Effector CD4-positive, alpha-beta T cell (primary cell): ENCODE data around the gene NDUFS2.
A peak's percentile ranks its signal among the peaks of the same experiment; 100 is the strongest.

Experiments used
- DNase-seq: peaks from one replicate; pipeline ENCODE4 v3.0.0-alpha.2; 2020

Gene NDUFS2

DNA sequence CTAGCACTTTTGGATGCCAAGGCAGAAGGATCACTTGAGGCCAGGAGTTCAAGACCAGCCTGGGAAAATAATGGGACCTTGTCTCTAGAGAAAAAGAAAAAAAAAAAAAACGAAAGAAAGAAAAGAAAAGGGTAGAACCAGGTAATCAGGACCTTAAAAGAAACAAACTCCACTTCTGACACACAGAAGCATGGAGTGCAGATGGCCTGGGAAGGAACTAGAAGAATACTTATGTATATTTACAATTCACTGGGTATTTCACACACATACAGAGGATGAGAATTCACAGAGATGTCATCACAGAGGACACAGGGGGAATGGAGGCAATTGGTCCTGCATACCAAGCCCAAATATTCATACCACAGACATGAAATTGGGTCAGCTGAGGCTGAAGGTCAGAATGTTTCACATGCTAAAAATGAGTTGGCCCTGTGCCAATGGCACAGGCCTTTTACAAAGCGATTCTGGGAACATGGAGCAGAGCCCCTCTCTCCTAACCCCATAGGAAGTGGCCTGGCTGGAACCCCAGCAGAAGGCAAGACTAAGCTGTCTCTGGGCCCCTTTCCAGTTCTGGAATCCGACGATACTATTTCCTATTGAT is 29.3 kb upstream of the NDUFS2 start:
- DNase-seq = no peak

DNA sequence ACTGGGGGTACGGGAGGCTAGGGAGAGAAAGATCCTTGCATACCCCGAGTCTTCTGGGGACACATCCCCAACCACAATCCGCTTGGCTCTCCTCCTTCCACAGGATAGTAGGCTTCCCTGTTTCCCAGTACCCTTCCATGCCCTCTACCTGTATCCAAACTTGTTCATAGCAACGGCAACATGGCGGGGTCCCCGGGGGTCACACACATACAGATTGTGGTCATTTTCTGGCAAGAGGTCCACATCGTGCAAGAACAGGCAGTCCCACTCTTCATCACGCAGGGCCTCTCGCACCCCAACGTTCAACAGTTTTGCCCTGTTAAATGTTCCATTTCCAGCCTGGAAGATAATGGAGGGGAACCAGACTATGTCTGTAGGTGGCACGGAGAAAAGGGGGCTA is 28.5 kb upstream of the NDUFS2 start:
- DNase-seq = no peak

DNA sequence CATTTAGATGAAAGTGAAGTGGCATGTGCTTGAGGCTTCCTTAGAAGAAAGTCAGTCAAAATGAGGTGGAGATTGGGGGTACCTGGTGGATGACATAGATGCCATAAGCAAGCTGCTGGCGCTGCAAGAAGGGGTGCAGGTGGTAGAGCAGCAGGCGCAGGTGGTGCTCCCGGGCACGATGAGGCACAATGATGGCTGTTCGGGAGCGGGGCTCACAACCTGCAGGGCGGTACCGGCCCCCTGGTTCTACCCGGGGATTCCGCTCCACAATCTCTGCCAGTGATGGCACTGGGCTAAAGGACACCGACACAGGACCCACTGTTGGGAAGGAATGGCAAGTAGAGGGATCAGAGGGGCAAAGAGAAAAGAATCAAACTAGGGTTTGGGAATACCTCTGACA is 27.3 kb upstream of the NDUFS2 start:
- no peak for DNase-seq

DNA sequence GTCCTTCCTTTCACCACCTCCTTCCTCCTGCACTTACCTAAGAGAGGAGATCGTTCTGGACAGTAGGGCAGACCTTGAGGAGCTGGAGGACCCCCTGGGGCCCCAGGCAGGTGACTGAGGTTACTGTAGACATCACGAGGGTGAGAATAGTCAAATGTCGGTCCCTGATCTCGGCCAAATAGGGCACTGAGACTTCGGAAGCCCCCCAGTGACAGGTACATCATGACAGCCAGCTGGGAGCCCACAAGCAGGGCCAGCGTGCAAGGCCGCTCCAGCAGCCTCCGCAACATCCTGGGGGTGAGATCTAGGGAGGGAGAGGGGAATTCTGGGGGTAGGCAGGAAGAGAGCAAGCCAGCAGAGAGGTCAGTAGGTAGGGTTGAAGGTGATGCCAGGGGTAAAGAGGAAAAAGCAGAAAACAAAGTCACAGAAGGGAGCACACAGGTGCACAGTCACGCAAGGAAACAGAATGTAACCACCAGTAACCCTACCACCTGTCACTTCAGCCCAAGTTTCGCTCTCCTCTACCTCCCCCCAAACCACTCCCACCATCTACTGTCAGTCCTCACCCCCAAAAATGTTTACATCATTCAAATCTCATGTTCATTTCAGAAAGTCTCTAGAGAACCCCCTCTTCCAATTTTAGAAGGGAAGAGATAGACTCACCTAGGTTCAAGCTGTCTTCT is 26.3 kb upstream of the NDUFS2 start:
- no peak for DNase-seq

DNA sequence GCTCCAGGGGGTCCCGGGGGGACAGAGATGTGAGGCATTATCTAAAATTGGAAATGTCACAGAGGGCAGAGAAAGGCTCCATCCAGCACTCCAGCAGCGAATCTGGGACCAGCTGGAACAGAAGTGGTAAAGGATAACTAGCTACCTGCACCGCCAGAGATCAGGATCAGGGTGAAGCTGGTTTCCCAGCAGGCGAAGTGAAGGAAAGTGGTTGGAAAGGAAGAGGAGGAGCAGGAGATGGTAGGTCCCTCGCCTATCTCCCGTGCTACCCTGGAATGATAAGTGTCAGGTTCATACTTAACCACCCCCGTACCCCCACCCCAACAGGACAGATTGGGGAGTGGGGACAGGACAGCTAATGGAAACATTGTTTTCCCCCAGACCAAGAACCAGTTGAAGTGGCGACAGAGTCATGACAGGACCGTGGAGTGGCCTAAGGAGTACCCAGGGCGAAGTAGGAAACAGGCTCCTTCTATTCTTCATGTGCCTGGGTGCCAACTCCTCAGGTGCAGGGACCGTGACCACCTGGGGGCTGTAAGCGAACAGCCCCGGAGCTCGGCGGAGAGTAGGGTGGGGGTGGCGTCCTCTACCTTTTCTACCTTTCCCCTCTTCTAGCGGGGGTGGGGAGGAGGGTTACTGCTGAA is 25.6 kb upstream of the NDUFS2 start:
- no peak for DNase-seq

DNA sequence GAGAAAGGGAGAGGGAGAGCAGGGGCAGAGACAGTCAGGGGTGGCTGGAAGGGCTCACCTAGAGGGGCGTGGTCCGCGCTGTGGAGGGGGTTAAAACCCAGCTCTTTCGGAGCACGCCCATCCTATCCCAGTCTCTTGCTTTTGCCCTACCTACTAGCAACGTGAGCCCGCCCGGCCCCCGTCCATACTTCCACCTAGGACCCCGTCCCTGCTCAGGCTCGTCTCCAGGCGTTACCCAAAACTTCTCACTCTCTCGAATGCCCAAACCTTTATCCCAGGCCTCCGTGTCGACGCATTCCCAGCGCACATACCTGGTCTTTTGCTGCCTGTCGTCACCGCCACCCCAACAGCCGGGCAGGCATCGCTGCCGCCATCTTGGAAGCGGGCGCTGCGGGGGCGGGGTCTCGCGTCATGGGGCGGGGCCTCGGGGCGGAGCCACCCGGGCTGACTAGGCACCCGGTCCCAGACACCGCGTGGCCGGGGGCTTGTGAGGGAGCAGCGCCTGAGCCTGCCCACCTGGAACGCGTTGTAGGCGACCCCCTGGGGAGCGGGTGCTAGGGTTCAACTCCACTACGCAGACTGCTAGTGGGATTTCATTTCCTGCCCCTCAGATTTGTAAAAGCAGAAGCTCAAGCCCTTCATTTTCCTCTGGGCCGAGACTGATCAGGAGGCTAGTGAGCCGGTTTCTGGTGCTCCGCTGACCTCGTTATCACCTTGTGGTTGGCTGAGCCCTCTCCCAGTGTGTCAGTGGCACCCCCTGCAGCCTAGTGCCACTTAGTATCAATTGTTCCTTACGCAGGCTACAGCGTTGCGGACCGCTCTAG is 24.8 kb upstream of the NDUFS2 start, which contains the start of gene B4GALT3:
TSS of gene B4GALT3 (minus strand) at position 396 of the 824 bp plus-strand sequence. CDS start 1,447 bp downstream, outside the sequence.
- peak; percentile 88 for DNase-seq

DNA sequence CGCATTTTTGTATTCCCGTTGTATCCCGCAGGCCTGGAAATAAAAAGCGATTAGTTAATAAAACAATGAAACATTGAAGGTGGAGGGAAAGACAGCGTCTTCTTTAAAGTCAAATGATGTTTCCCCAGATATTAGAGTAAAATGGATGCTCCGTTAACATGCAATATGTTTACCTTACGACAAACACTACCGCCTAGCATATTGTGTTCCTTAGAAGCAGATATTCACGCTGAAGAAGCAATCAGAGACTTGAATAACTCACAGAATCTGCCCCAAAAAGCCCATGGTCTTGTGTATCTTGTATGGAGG is 24.3 kb upstream of the NDUFS2 start:
- DNase-seq = no peak

DNA sequence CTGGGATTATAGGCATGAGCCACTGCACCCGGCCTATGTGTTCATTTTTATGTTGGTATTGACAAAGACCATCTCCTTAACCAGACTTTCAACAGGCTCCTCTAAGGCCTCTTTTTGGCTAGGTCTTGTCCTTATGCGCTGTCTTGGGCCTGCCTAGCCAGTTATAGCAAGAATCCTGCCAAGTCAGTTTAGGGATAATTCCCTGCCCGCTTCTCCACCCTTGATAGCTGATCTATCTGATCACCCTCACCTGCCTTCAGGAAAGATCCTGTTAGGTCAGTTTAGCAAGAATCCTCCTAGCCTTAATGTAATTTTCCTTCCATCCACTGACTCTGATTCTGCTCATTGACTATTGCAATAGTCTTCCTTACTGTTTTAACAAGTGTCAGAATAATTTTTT is 22.5 kb upstream of the NDUFS2 start:
- DNase-seq = no peak

DNA sequence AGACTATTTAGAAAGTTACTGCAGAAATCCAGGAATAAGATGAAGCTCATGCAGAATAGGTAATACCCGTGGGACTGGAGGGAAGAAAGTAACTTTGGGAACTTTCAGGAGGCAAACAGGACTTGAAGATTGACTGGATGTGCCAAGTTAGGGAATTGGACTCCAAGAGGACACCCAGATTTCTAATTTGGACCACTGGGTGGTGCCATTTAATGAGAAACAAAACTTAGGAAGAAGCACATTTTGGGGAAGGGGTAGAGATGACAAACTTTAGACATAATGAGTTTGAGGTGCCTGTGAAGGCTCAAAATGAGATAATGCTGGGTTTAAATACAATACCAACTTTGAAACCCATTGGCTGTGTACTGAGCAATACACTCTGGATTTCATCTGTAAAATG is 21.5 kb upstream of the NDUFS2 start:
- DNase-seq = no peak

DNA sequence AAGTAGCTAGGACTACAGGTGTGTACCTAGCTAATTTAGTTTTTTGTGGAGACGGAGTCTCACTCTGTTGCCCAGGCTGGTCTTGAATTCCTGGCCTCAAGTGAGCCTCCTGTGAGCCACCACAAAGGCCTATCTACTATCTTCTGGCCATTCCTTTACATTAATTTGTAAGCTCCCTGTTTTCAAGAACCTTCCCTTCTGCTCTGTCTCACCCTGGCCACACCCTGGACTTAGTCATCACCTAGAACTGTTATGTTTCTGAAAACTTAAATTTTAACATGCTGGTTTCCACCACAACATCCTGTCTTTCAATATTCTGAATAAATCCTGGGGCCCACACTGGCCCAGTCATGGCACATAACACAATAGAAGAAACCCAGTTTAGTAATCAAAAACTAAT is 20.0 kb upstream of the NDUFS2 start:
- DNase-seq = peak; percentile 41

DNA sequence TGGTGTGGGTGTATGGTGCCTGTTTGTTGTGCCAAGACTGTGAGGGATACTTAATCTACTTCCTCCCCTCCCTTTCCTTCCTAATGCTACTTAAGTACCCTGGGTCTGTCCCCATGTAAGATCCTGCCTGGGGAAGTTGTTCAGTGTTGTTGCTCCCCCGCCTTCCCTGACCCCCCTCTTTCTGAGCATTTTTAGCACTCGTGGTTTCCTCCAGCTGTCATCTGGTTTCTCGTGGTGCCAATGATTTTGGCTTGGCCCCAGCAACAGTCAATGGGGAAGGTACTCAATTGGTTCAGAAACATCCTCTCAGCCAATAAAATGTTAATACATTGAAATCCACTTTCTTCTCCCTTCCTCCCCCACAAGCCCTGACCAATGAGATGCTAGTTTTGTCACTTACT is 16.9 kb upstream of the NDUFS2 start:
- peak; percentile 69 for DNase-seq

DNA sequence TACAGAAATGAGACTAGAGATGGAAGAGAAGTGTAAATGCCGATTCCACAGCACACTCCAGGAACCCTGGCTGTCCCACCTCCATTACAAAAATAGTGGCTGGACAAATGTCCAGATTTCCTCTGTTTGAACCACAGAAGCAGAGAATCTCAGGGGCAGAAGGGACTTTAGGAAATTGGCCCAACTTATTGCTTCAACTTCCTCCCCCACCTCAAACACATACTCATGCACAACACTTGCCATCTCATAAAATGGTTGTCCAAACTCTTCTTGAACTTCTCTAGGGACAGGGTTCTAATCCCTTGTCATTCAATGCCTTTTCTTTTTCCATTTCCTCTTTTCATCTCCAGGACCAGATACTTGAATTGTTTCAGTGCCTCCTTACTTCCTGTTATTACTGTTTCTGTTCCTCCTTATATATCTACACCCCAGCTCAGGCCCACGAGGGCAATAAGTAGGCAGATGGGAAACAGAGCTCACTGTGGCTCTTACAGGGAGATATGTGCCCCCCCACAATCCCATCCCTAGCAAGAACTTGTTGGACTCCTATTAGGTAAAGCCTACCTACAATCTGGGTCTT is 16.3 kb upstream of the NDUFS2 start:
- no peak for DNase-seq

DNA sequence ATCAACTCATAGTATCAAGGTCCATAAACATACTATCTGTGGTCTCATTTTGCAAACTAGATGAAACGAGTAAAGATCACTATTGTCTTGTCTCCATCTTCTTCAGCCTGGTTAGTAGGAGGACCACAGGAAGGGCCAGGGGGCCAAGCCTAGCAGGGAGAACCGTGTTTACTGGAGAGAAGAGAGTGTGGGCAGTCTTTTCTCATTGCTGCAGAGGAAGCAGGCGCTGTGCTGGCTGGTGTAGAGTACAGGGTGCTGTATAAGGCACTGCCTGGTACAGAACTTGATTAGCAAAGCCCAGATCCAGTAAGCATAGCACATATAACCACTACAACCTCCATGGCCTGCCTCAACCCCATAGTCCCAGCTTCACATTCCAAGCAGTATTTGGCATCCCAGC is 14.9 kb upstream of the NDUFS2 start:
- DNase-seq = no peak

DNA sequence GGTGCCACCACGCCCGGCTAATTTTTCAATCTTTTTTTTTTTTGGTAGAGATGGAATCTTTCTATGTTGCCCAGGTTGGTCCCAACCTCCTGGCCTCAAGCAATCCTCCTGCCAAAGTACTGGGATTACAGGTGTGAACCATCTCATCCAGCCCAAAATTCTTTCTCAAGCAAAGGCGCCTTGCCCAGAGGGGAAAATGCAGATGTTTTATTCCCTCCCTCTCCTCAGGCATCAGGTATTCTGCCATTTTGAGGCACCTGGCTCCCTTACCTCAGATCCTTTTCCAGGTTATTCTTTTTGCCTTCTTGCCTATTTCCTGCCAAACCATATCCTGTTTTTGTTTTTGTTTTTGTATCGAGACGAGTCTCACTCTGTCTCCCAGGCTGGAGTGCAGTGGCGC is 13.8 kb upstream of the NDUFS2 start:
- no peak for DNase-seq

DNA sequence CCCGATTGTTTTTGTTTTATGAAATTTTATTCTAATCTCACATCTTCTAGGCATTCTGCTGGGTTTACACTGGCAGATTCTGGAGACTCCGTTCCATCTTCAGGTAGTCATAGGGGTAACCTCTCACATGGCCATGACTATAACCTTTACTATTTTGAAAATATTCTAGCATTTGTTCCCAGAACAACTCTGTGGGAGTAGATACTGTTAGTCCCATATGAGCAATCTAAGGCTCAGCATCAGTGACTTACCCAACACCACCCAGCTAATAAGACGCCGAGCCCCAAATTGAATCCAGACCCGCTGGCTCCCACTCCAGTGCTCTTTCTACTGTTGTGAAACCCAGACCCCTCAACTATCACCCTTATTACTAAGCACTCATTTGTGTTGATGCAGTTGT is 13.1 kb upstream of the NDUFS2 start:
- no peak for DNase-seq

DNA sequence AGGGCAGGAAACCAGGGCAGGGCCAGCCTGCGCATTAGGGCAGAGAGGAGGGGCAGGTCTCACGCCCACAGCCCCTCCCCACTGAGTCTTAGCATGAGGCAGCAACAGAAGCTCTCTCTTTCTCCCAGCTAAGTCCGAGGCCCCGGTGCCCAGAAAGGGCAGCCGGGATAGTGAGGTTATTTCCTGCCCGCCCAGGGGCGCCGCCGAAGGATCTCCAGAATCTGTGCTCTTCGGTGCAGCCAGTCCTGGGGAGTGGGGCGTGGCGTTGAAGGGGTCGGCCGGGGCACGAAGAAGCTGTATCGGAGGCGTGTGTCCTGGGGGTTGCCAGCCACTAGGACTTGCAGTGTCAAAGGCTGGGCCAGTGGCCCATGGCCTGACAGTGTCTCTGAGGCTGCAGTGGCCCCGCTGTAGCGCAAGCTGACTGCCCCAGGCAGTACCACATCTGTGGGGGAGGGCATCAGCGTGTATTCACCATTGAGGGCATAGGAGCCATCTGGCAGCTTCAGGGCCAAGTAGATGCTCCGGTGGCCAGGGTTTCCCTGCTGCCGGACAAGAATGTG is 11.1 kb upstream of the NDUFS2 start:
- DNase-seq = no peak

DNA sequence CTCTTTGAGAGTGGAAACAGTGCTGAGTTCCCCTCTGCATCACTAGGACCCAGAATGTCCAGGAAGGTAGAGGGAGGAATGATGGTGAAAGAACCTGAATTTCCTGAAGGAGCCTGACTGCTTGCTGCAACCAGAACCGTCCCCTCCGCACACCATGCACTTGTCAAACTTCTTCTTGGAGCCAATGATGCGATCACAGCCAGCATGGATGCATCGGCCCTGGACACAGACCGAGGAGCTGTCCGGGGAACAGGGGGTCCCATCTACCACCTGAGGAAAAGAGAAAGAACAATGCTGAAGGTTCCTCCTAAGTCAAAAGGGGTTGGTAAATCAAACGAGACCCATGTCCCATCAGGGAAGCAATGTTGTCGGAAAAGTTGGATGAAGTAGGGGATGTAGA is 10.2 kb upstream of the NDUFS2 start:
- no peak for DNase-seq

DNA sequence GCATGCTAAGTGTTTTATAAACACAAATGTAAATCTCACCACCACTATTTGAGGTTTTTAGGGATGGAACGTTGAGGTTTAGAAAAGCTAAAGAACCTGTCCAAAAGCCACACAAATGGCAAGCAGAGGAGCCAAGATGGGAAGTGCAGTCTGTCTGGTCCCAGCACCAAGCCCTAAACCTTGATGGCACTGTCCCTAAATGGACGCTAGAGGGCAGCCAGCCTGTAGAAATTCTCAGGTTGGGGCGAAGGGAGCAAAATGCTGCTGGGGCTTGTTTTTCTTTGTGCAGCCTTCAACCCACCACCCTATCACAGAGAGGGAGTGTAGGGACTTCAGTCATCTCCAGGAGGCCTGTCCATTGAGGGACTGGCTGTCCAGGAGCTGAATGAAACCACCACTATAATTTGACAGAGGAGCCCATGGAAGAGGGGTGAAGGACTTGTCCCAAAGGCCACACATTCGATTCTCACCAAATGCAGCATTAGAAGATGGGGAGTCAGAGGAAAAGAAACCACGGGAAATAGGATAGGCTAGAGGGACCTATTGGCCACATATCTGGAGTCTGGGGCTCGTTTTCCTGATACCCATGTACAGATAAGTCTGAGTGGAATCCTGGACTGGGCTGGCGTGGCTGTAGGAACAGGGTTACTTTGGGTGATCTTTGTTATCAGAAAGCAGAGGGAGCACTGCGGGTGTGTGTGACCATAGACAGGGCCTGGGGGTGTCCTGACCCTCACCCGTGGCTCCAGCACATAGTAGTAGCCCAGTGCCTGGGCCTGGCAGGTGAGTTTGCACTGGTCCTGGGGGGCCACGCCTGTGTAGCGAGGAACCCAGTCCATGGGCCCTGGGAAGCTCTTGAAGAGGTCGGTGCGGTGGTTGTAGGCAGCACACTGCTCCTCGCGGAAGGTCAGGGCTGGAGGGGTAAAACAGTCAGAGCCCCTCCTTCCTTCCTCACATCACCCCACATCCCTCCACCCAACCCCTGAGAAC is 9.4 kb upstream of the NDUFS2 start:
- peak; percentile 61 for DNase-seq

DNA sequence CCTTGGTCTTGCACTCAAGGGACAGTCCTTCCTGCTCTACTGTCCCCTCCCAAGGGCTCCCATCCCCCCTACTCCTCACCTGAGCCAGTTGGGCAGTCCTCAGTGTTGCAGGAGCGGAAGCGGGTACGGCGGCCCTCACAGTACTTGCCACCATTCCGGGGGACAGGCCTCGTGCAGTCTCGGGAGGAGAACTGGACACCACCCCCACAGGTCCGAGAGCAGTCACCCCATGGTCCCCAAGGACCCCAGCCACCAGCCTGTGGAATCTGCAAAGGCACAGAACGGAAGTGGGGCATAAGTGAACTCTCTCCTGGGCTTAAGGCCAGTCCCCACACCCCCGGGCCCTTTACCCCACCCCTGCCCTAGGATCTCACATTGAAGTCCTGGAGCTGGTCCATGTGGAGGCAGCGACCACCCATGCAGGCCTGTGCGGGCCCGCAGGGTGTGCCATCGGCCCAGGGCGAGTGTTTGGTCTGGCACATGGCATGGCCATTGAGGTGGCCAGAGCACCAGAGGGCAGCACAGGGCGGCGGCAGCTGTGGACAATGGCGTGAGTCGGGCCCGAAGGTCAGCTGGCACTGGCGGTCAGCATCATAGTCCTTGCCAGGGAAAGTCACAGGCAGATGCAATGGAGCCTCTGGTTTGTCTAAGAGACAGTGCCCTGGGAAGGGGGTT is 8.5 kb upstream of the NDUFS2 start:
- no peak for DNase-seq

DNA sequence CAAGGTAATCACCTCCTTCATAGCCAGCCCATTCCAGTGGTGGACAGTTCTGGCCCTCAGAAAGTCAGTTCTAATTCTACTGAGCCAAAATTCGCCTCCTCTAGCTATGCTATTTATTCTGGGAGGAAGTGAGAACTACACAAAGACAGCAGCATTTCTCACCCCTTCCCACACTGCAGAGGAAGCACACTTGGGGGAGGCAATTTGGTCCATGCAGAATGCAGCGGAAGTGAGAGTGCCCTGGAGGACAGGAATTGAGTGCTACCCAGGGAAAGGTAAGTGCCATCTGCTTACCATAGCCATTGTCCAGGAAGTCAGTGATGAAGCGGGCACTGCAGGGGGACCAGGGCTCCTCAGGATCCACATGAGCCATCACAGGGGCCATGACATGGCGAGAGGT is 7.0 kb upstream of the NDUFS2 start:
- no peak for DNase-seq

DNA sequence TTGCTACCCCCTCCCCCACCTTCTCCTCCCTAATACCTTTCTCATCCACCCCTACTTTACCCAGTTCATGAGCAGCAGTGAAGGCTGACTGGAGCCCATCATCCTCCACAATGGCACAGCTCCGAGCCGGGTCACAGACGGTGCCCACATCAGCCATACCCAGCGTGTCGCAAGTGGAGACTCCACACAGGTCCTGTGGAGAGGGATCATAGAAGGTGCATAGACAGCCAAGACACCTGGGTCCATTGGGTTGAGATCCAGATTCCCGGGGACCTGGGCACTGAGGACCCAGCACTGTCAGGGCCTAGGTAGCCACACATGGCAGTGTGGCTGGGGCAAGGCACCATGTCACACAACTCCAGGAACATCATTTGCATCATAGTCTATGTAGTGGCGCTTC is 6.1 kb upstream of the NDUFS2 start:
- no peak for DNase-seq
